Non-pigmented ciliary epithelial cell (primary cell): ENCODE measurements around the gene CORO2B.
"Not testable (repeated sequence)": the region's sequence is repeated elsewhere in the genome, so short reads cannot be mapped to it uniquely, and the experiment has no call there.

ENCODE experiments used
- DNase-seq: peaks from one replicate; pipeline ENCODE4 v3.0.0-alpha.2; 2010; ENCODE audit warnings: low read depth

Gene CORO2B

GRCh38 chr15:68674975-68675374 is 96.2 kb downstream of the CORO2B start:
- no peak for DNase-seq

GRCh38 chr15:68676011-68676605 is 97.3 kb downstream of the CORO2B start:
- DNase-seq = no peak

- DNase-seq = no peak
These were observed 98.1 kb downstream of the CORO2B start for GRCh38 chr15:68676926-68677325.

- DNase-seq = no peak
These were observed 99.2 kb downstream of the CORO2B start for GRCh38 chr15:68677996-68678395.

- no peak for DNase-seq
These were observed 100.0 kb downstream of the CORO2B start for GRCh38 chr15:68678746-68679145.

- DNase-seq = no peak
These were observed 100.4 kb downstream of the CORO2B start for GRCh38 chr15:68679161-68679560.

- no peak for DNase-seq
These were observed 101.2 kb downstream of the CORO2B start for GRCh38 chr15:68679961-68680371.

GRCh38 chr15:68680756-68681155 is 102.0 kb downstream of the CORO2B start:
- not testable (repeated sequence) for DNase-seq

GRCh38 chr15:68681836-68682235 is 103.0 kb downstream of the CORO2B start:
- DNase-seq = no peak

GRCh38 chr15:68682330-68682729 is 103.5 kb downstream of the CORO2B start:
- no peak for DNase-seq

- no peak for DNase-seq
These were observed 104.2 kb downstream of the CORO2B start for GRCh38 chr15:68683026-68683425.

- no peak for DNase-seq
These were observed 104.8 kb downstream of the CORO2B start for GRCh38 chr15:68683551-68683950.

- DNase-seq = no peak
These were observed 105.7 kb downstream of the CORO2B start for GRCh38 chr15:68684476-68684875.

- no peak for DNase-seq
These were observed 108.4 kb downstream of the CORO2B start for GRCh38 chr15:68687136-68687735.

GRCh38 chr15:68691705-68692104 is 112.9 kb downstream of the CORO2B start:
- no peak for DNase-seq

- no peak for DNase-seq
These were observed 114.3 kb downstream of the CORO2B start for GRCh38 chr15:68693071-68693470.

GRCh38 chr15:68694111-68694510 is 115.3 kb downstream of the CORO2B start:
- no peak for DNase-seq

- DNase-seq = no peak
These were observed 116.3 kb downstream of the CORO2B start for GRCh38 chr15:68695061-68695595.

GRCh38 chr15:68696414-68697363 is 117.9 kb downstream of the CORO2B start:
- DNase-seq = no peak

- no peak for DNase-seq
These were observed 119.2 kb downstream of the CORO2B start for GRCh38 chr15:68697711-68698690.

GRCh38 chr15:68698708-68699107 is 119.9 kb downstream of the CORO2B start:
- DNase-seq = no peak
